HEK293 (cell line): Measurements from ENCODE around the gene VCX.

ENCODE experiments used
- CTCF ChIA-PET: fragments of 350-600 bp; formaldehyde crosslinking; extraction: SDS; loops from one replicate; lab custom pipeline; 2021; ENCODE audit warnings: antibody characterized with exemption; lab: Yijun Ruan, JAX
- POLR2A ChIA-PET: fragments of 300-600 bp; formaldehyde crosslinking; extraction: SDS; loops from one replicate; lab custom pipeline; 2020; ENCODE audit warnings: antibody characterized with exemption, inconsistent platforms; lab: Yijun Ruan, JAX
- H3K27ac ChIP-seq: fragments of 200-500 bp; sonication (Bioruptor generic); 2 replicates; pipeline ENCODE4 v1.5.1; 2014; ENCODE audit warnings: low read depth, low read length, control low read depth, inconsistent platforms; ENCODE audit errors: extremely low read depth
- H3K36me3 ChIP-seq, 2 experiments: fragments of 200-500 bp in 1 of 2; sonication (Bioruptor generic) in 1 of 2; 1 replicate in 1 of 2; 2 replicates in 1 of 2; pipeline ENCODE4 v1.5.1; 2014 to 2017; ENCODE audit warnings: inconsistent platforms in 2 of 2, low read length in 2 of 2; ENCODE audit not compliant: control insufficient read depth in 2 of 2, insufficient read depth in 1 of 2
- H3K4me1 ChIP-seq: fragments of 200-500 bp; sonication (Bioruptor generic); 2 replicates; pipeline ENCODE4 v1.5.1; 2014; ENCODE audit warnings: mild to moderate bottlenecking, low read length, inconsistent platforms; ENCODE audit not compliant: control insufficient read depth, insufficient read depth
- H3K4me3 ChIP-seq: 2 replicates; pipeline ENCODE4 v1.5.1; 2011; ENCODE audit warnings: low read depth, mild to moderate bottlenecking, control low read depth, low read length, moderate library complexity
- H3K9me3 ChIP-seq: fragments of 200-500 bp; sonication (Bioruptor generic); 2 replicates; pipeline ENCODE4 v1.5.1; 2014; ENCODE audit warnings: low read depth, low read length, inconsistent platforms; ENCODE audit not compliant: control insufficient read depth, insufficient read depth
- BCL11A ChIP-seq: fragments of 450-650 bp; formaldehyde crosslinking; IDR thresholded peaks from 2 replicates; pipeline ENCODE4 v1.5.1; 2016; ENCODE audit warnings: low read depth, missing biosample characterization, missing genetic modification characterization
- GFI1B ChIP-seq: fragments of 450-650 bp; formaldehyde crosslinking; IDR thresholded peaks from 2 replicates; pipeline ENCODE4 v1.5.1; 2016; ENCODE audit warnings: missing biosample characterization, missing genetic modification characterization
- GLI4 ChIP-seq: fragments of 450-650 bp; formaldehyde crosslinking; IDR thresholded peaks from 2 replicates; pipeline ENCODE4 v1.5.1; 2016; ENCODE audit warnings: missing biosample characterization, missing genetic modification characterization
- GLIS1 ChIP-seq: fragments of 450-650 bp; formaldehyde crosslinking; IDR thresholded peaks from 2 replicates; pipeline ENCODE4 v1.5.1; 2016; ENCODE audit warnings: missing biosample characterization, missing genetic modification characterization
- KLF7 ChIP-seq: fragments of 450-650 bp; formaldehyde crosslinking; IDR thresholded peaks from 2 replicates; pipeline ENCODE4 v1.5.1; 2016; ENCODE audit warnings: missing biosample characterization, missing genetic modification characterization, borderline replicate concordance
- MZF1 ChIP-seq: fragments of 450-650 bp; formaldehyde crosslinking; IDR thresholded peaks from 2 replicates; pipeline ENCODE4 v1.5.1; 2017; ENCODE audit warnings: missing biosample characterization, missing genetic modification characterization, borderline replicate concordance
- OVOL3 ChIP-seq: fragments of 450-650 bp; formaldehyde crosslinking; IDR thresholded peaks from 2 replicates; pipeline ENCODE4 v1.5.1; 2016; ENCODE audit warnings: missing biosample characterization, missing genetic modification characterization
- PBX3 ChIP-seq: sonication (generic); formaldehyde crosslinking; IDR thresholded peaks from 2 replicates; pipeline ENCODE4 v1.8.1; 2022; ENCODE audit warnings: mild to moderate bottlenecking, moderate library complexity, missing genetic modification reagents
- WT1 ChIP-seq: fragments of 450-650 bp; formaldehyde crosslinking; IDR thresholded peaks from 2 replicates; pipeline ENCODE4 v1.5.1; 2016; ENCODE audit warnings: missing biosample characterization, missing genetic modification characterization
- YY2 ChIP-seq: fragments of 450-650 bp; formaldehyde crosslinking; IDR thresholded peaks from 2 replicates; pipeline ENCODE4 v1.5.1; 2016; ENCODE audit warnings: missing biosample characterization, missing genetic modification characterization
- ZBTB1 ChIP-seq: fragments of 450-650 bp; formaldehyde crosslinking; IDR thresholded peaks from 2 replicates; pipeline ENCODE4 v1.5.1; 2016; ENCODE audit warnings: missing biosample characterization, missing genetic modification characterization
- ZNF121 ChIP-seq: fragments of 450-650 bp; formaldehyde crosslinking; IDR thresholded peaks from 2 replicates; pipeline ENCODE4 v1.5.1; 2016; ENCODE audit warnings: missing biosample characterization, missing genetic modification characterization
- ZNF214 ChIP-seq: fragments of 450-650 bp; formaldehyde crosslinking; IDR thresholded peaks from 2 replicates; pipeline ENCODE4 v1.5.1; 2017; ENCODE audit warnings: missing biosample characterization, mild to moderate bottlenecking, missing genetic modification characterization, borderline replicate concordance
- ZNF404 ChIP-seq: fragments of 450-650 bp; formaldehyde crosslinking; IDR thresholded peaks from 2 replicates; pipeline ENCODE4 v1.5.1; 2017; ENCODE audit warnings: missing biosample characterization, missing genetic modification characterization
- ZNF426 ChIP-seq: fragments of 450-650 bp; formaldehyde crosslinking; IDR thresholded peaks from 2 replicates; pipeline ENCODE4 v1.5.1; 2017; ENCODE audit warnings: missing biosample characterization, missing genetic modification characterization, mild to moderate bottlenecking, inconsistent platforms, moderate library complexity
- ZNF548 ChIP-seq: fragments of 450-650 bp; formaldehyde crosslinking; IDR thresholded peaks from 2 replicates; pipeline ENCODE4 v1.5.1; 2016; ENCODE audit warnings: missing biosample characterization, missing genetic modification characterization
- ZNF660 ChIP-seq: fragments of 450-650 bp; IDR thresholded peaks from 2 replicates; pipeline ENCODE4 v1.5.1; 2018; ENCODE audit warnings: missing biosample characterization, mild to moderate bottlenecking, missing genetic modification characterization
- ZSCAN18 ChIP-seq: fragments of 450-650 bp; formaldehyde crosslinking; IDR thresholded peaks from 2 replicates; pipeline ENCODE4 v1.5.1; 2016; ENCODE audit warnings: missing biosample characterization, missing genetic modification characterization
- ZXDB ChIP-seq: fragments of 450-650 bp; formaldehyde crosslinking; IDR thresholded peaks from 2 replicates; pipeline ENCODE4 v1.5.1; 2016; ENCODE audit warnings: missing biosample characterization, missing genetic modification characterization
- TF ChIP-seq, protein P1 (sequence below): fragments of 450-650 bp; formaldehyde crosslinking; optimal IDR thresholded peaks from 2 replicates; pipeline ENCODE3; 2016; ENCODE audit warnings: missing biosample characterization, mild to moderate bottlenecking, missing genetic modification characterization

The VCX gene

DNA sequence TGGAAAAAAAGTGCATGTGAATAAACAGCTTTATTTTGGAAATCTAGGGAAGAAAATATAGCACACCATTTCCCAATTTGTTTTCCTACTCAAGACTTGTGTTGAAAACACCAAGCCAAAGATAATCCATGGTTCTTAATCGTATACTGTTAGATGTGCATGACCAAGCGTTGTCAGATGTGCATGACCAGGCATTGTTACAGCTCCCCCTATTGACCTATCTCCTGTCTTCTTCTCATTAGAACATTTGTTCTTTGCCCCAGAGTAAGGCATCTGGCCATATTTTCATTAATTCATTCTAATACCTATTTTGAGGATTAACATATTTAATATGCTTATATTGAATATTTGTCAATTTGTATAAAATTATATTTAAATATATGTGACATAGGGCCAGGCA is 14.4 kb upstream of the VCX start:
- Histone ChIP-seq H3K36me3 (no peaks in the 10 kb centered on the region), H3K9me3 (no peaks in the 10 kb centered on the region), H3K4me3 (no peak overlapping the region), H3K4me1 (no peaks in the 10 kb centered on the region), H3K27ac (no peak overlapping the region)
- ChIA-PET POLR2A (no interaction called here), CTCF (no interaction called here)
- TF ChIP-seq GFI1B = no peak
- TF ChIP-seq ZSCAN18 = no peak
- no peak for TF ChIP-seq GLIS1 (tag by site-specific recombination)
- TF ChIP-seq KLF7 (tag by site-specific recombination) = no peak
- no peak for TF ChIP-seq ZNF660 (tag by site-specific recombination)
- no peak for TF ChIP-seq MZF1 (tag by site-specific recombination)

GRCh38 chrX:7841084-7841805 is 1.7 kb upstream of the VCX start:
- CTCF ChIA-PET = no interaction called here
- Histone ChIP-seq H3K36me3 (no peaks in the 10 kb centered on the region), H3K4me1 (no peaks in the 10 kb centered on the region), H3K4me3 (no peak overlapping the region), H3K27ac (no peak overlapping the region)
- no peak for TF ChIP-seq ZNF121
- no peak for TF ChIP-seq ZNF404 (tag by site-specific recombination)
- TF ChIP-seq ZBTB1 (tag by site-specific recombination) = no peak
- TF ChIP-seq ZNF214 (tag by site-specific recombination) = no peak
- no peak for TF ChIP-seq BCL11A (tag by site-specific recombination)
- TF ChIP-seq ZNF548 (tag by site-specific recombination) = no peak
- TF ChIP-seq PBX3 = no peak
- TF ChIP-seq, protein P1, sequence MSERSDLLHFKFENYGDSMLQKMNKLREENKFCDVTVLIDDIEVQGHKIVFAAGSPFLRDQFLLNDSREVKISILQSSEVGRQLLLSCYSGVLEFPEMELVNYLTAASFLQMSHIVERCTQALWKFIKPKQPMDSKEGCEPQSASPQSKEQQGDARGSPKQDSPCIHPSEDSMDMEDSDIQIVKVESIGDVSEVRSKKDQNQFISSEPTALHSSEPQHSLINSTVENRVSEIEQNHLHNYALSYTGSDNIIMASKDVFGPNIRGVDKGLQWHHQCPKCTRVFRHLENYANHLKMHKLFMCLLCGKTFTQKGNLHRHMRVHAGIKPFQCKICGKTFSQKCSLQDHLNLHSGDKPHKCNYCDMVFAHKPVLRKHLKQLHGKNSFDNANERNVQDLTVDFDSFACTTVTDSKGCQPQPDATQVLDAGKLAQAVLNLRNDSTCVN (tag by site-specific recombination) = no peak
- TF ChIP-seq ZXDB (tag by site-specific recombination) = no peak
- TF ChIP-seq GLI4 (tag by site-specific recombination) = no peak
- no peak for TF ChIP-seq WT1
- TF ChIP-seq, all 188 proteins: peak for 0
- no peaks in the 10 kb centered on the region for H3K9me3 ChIP-seq
- POLR2A ChIA-PET = no interaction called here

DNA sequence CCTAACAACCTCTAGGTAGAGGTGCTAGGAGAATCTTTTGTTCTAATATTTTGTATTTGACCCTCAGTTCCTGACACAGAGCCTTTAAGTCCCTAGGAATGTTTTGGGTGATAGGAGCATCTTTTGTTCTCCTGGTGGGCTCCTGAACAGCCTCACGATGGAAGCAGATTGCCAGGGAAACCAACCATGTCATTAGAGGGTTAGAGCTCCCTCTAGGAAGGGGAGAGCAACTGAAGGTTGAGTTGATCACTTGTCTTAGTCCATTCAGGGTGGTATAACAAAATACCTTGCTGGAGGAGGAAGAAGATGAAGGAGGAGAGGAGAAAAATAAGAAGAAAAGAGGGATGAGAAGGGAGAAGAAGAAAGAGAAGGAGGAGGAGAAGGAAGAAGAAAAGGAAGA is 9.2 kb downstream of the VCX start:
- no peaks in the 10 kb centered on the region for H3K4me1 ChIP-seq
- ChIA-PET POLR2A (no interaction called here), CTCF (interaction anchor here (1.2 kb wide), 1 partner anchor 52 kb away, joined by 6 read pairs; no protein-coding TSS in a partner anchor)
- TF ChIP-seq OVOL3 (tag by site-specific recombination) = no peak
- no peak for TF ChIP-seq YY2 (tag by site-specific recombination)
- TF ChIP-seq ZNF426 = no peak
- no peaks in the 10 kb centered on the region for H3K9me3 ChIP-seq
- no peaks in the 10 kb centered on the region for H3K36me3 ChIP-seq
- H3K4me3 ChIP-seq = no peak overlapping the region
- no peak overlapping the region for H3K27ac ChIP-seq
